HG03159 (cell line): ENCODE measurements around the gene RFXANK.
A peak's percentile ranks its signal among the peaks of the same experiment; 100 is the strongest.
"Not testable (repeated sequence)": the region's sequence is repeated elsewhere in the genome, so short reads cannot be mapped to it uniquely, and the experiment has no call there.

Source experiments
- ATAC-seq: cut with Tn5 transposase; IDR thresholded peaks from one replicate; pipeline ENCODE4 v1.9.1; 2021; ENCODE audit warnings: mild to moderate bottlenecking, moderate library complexity; ENCODE audit not compliant: unreplicated experiment

The RFXANK gene

GRCh38 chr19:19204181-19204580 lies 12.1 kb downstream of the RFXANK start:
- ATAC-seq = no peak

- no peak for ATAC-seq
These were observed 13.7 kb downstream of the RFXANK start for GRCh38 chr19:19205416-19206410.

GRCh38 chr19:19206938-19207337 lies 14.9 kb downstream of the RFXANK start:
- no peak for ATAC-seq

- ATAC-seq = no peak
These were observed 15.8 kb downstream of the RFXANK start for GRCh38 chr19:19207637-19208572.

GRCh38 chr19:19209372-19209771 lies 17.3 kb downstream of the RFXANK start:
- ATAC-seq = no peak

GRCh38 chr19:19211499-19212420 lies 19.7 kb downstream of the RFXANK start, which contains the start of gene NCAN:
Gene NCAN (plus strand): TSS chr19:19211958. CDS start chr19:19216954, 4,996 bp downstream.
- ATAC-seq = no peak

- ATAC-seq = no peak
These were observed 20.9 kb downstream of the RFXANK start for GRCh38 chr19:19212916-19213315.

- ATAC-seq = no peak
These were observed 21.5 kb downstream of the RFXANK start for GRCh38 chr19:19213426-19214158.

GRCh38 chr19:19214159-19214490 lies 22.1 kb downstream of the RFXANK start:
- no peak for ATAC-seq

- ATAC-seq = no peak
These were observed 22.8 kb downstream of the RFXANK start for GRCh38 chr19:19214892-19215291.

GRCh38 chr19:19215792-19216191 lies 23.7 kb downstream of the RFXANK start:
- no peak for ATAC-seq

- no peak for ATAC-seq
These were observed 25.0 kb downstream of the RFXANK start for GRCh38 chr19:19217099-19217498.

- ATAC-seq = no peak
These were observed 26.9 kb downstream of the RFXANK start for GRCh38 chr19:19218911-19219310.

- not testable (repeated sequence) for ATAC-seq
These were observed 28.9 kb downstream of the RFXANK start for GRCh38 chr19:19221000-19221399.

GRCh38 chr19:19223060-19223459 lies 31.0 kb downstream of the RFXANK start:
- no peak for ATAC-seq

GRCh38 chr19:19223636-19224035 lies 31.6 kb downstream of the RFXANK start:
- no peak for ATAC-seq

- ATAC-seq = no peak
These were observed 32.2 kb downstream of the RFXANK start for GRCh38 chr19:19224150-19224851.

- ATAC-seq = peak; percentile 54
These were observed 32.9 kb downstream of the RFXANK start for GRCh38 chr19:19224852-19225494.

- no peak for ATAC-seq
These were observed 34.1 kb downstream of the RFXANK start for GRCh38 chr19:19226204-19226603.
